SK-N-MC (cell line): Measurements from ENCODE around the gene JAM2.

ENCODE experiments used
- EZH2 ChIP-seq: fragments of 200-600 bp; sonication (generic); IDR thresholded peaks from one replicate; pipeline ENCODE4 v1.6.1; 2017; ENCODE audit warnings: antibody characterized with exemption
- FOXP2 ChIP-seq: optimal IDR thresholded peaks from 2 replicates; pipeline ENCODE3; 2011; ENCODE audit warnings: mild to moderate bottlenecking, moderate library complexity; ENCODE audit not compliant: insufficient read depth; ENCODE audit errors: extremely low read length, control extremely low read depth
- POLR2AphosphoS5 ChIP-seq: IDR thresholded peaks from 2 replicates; pipeline ENCODE4 v1.6.1; 2012; ENCODE audit warnings: mild to moderate bottlenecking, low read depth, low read length, borderline replicate concordance

DNA sequence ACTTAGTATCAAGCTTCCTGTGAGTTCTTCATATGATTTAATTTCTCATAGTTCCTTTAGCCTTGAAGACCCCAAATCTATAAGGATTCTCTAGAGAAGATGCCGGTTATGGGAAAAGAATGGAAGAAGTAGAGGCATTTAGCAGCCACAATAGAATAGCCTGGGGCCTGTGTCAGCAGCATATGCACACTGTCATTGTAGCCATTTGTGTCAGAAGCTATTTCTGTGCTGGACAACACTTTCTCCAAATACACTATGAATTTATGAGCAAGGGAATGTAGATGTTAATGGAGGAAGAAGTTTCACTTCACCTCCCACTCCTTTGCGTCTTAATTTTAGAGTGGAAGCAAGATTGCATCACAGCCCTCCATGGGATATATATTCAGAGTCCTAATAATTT is 17.4 kb downstream of the JAM2 start:
- TF ChIP-seq POLR2AphosphoS5 (no peak), EZH2 (no peak), FOXP2 (no peak)
